Ovary (tissue), 9 donors: Measurements from ENCODE around the gene SLC39A12. TPM values are rescaled to one million over a fixed set of nuclear protein-coding genes. Genes with fewer than 3 reads are reported as not detected.

ENCODE experiments used
- DNase-seq, 5 donors: peaks; one replicate each; pipeline ENCODE4 v3.0.0-alpha.2; 2019 to 2020
- H3K27ac ChIP-seq, 2 donors: fragments of 200-600 bp; one replicate each; pipeline versions ENCODE4 v1.5.1 to v1.8.0; 2019 to 2022
- H3K27me3 ChIP-seq: fragments of 200-600 bp; one replicate; pipeline ENCODE4 v1.8.0; 2022
- H3K36me3 ChIP-seq: fragments of 200-600 bp; sonication (generic); one replicate; pipeline ENCODE4 v1.5.1; 2019
- H3K4me1 ChIP-seq: one replicate; pipeline ENCODE4 v1.8.1; 2013; ENCODE audit warnings: mild to moderate bottlenecking, moderate library complexity; ENCODE audit not compliant: insufficient read depth
- H3K4me3 ChIP-seq: fragments of 200-600 bp; sonication (generic); one replicate; pipeline ENCODE4 v1.5.1; 2017
- H3K9me3 ChIP-seq, 2 donors: fragments of 200-600 bp in 1 of 2; sonication (generic) in 1 of 2; one replicate each; pipeline versions ENCODE4 v1.5.1 to v1.8.1; 2013 to 2019; ENCODE audit warnings: mild to moderate bottlenecking in 1 of 2, moderate library complexity in 1 of 2
- EP300 ChIP-seq: sonication (generic); formaldehyde crosslinking; IDR thresholded peaks from one replicate; pipeline ENCODE4 v1.6.1; 2017; ENCODE audit warnings: antibody characterized with exemption
- POLR2A ChIP-seq: fragments of 450-650 bp; IDR thresholded peaks from one replicate; pipeline ENCODE4 v1.6.1; 2017; ENCODE audit warnings: antibody characterized with exemption, mild to moderate bottlenecking, moderate library complexity
- WGBS, 3 donors: extraction: QIAGEN DNeasy Blood & Tissue Kit in 1 of 3; methylation state at CpG; one replicate each; pipeline versions ENCODE4 v1.1.5 to v1.1.7; 2013 to 2017; 5-methylcytosine and 5-hydroxymethylcytosine counted together
- intact Hi-C, 4 donors: fragments of 100-400 bp; cut with DNase I; formaldehyde crosslinking; loops; one replicate each; pipeline versions ENCODE4 v1.11.0 to v1.15.1; 2022 to 2023
- polyA plus RNA-seq, 2 donors: library from polyadenylated mRNA; stranded (reverse); fragments of 200-250 nt in 1 of 2; fragments of 350-450 nt in 1 of 2; fragmentation: Illumina TruSeq in 1 of 2; extraction: RNeasy Lipid Tissue Mini Kit (QIAGEN cat#74804) in 1 of 2; gene quantifications; one replicate each; pipeline ENCODE4 v1.2.3, GENCODE V29; 2013 to 2014
- total RNA-seq, 7 donors: library from RNA; depleted of rRNA in 2 of 7; stranded (reverse); fragments of >200 nt in 2 of 7; fragmentation: NEBNext Ultra II Directional in 3 of 7; extraction: Animal tissue kit (Norgen Biotek cat#: 25700) in 3 of 7; gene quantifications; one replicate each; pipeline versions ENCODE4 v1.1.0 to v1.2.4, GENCODE V29; 2016 to 2023
- TF ChIP-seq, protein P1 (sequence below), 3 donors: fragments of 450-650 bp in 2 of 3; fragments of 200-600 bp in 1 of 3; IDR thresholded peaks; one replicate each; pipeline versions ENCODE4 v1.5.1 to v1.8.0; 2016 to 2022; ENCODE audit warnings: antibody characterized with exemption in 3 of 3, mild to moderate bottlenecking in 1 of 3
- donor health status: DM: no; HTN: no; CAD: no; lungs with moderate emphysema.
- donor health status: DM: no; HTN: no; CAD: no.
- donor health status: Bipolar disorder and iron deficiency.
- donor health status: DM: yes; HTN: yes; CAD: no.
- donor health status: DM: no; HTN: no; CAD: no.
- donor health status: DM: yes; HTN: yes; CAD: no.

Gene SLC39A12
- total and polyA plus RNA-seq, 9 donors: 0.02 TPM; not detected in 8

DNA sequence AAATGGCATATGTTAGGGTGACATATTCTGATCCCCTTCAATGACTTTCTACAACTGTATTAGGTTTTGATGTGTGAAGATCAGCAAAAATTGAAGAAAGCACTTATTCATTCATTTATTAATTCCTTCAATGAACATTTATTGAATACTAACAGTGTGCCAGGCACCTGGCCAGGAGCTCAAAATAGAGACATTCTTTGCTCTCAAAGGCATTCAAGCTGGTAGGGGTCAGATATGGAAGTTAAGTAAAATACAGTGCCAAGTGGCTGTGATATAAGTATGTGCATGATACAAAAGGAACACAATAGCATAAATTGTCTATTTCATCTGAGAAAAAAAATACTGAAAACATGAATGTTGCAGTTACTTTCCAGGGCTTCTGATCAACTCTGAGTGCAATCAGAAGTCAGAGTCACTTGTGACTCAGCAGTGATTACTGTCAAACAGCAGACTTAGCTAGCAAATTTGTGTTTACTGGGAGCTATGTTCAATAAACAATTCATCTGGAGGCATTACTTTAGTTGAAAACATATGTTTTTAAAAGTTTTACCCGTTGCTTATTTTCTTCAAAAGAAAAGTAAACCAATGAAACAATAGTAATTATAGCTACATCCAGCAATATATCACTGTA lies 128.1 kb downstream of the SLC39A12 start:
- H3K4me1 ChIP-seq: no peaks in the 10 kb centered on the region
- H3K36me3 ChIP-seq: no peaks in the 10 kb centered on the region
- no peak for DNase-seq
- H3K4me3 ChIP-seq: no peak overlapping the region
- no peak for TF ChIP-seq EP300
- TF ChIP-seq, protein P1, sequence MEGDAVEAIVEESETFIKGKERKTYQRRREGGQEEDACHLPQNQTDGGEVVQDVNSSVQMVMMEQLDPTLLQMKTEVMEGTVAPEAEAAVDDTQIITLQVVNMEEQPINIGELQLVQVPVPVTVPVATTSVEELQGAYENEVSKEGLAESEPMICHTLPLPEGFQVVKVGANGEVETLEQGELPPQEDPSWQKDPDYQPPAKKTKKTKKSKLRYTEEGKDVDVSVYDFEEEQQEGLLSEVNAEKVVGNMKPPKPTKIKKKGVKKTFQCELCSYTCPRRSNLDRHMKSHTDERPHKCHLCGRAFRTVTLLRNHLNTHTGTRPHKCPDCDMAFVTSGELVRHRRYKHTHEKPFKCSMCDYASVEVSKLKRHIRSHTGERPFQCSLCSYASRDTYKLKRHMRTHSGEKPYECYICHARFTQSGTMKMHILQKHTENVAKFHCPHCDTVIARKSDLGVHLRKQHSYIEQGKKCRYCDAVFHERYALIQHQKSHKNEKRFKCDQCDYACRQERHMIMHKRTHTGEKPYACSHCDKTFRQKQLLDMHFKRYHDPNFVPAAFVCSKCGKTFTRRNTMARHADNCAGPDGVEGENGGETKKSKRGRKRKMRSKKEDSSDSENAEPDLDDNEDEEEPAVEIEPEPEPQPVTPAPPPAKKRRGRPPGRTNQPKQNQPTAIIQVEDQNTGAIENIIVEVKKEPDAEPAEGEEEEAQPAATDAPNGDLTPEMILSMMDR (IDR thresholded peaks at IDR 0.05): no peak
- TF ChIP-seq POLR2A: no peak
- 81 to 89% (median 86%) methylated on average over 1 of the region's 1 CpG for WGBS, 3 donors
- no peaks in the 10 kb centered on the region for H3K27me3 ChIP-seq
- no peaks in the 10 kb centered on the region for H3K9me3 ChIP-seq
- intact Hi-C loops: no loop called here
- no peak overlapping the region for H3K27ac ChIP-seq

DNA sequence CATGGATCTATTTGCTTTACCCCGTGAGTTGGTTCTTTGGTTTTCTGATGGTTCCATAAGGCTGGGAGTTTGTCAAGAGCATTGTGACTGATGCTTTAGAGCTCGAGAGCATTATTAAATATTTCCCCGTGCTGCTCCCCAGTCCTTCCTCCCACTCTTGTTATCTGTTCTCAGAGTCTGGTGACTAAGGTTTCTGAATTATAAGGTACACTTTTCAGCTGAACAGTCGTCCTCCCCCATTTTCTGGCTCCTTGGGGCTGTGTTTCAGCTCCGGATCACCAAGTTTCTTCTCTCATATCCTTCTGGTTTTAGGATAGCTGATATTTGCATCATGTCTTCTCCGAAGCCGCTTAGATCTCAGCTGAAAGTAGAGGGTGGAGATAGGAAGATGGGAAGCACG lies 130.7 kb downstream of the SLC39A12 start:
- peaks cover 7% of the 10 kb centered on the region for H3K4me1 ChIP-seq
- H3K4me3 ChIP-seq: no peak overlapping the region
- no peak for DNase-seq
- H3K27me3 ChIP-seq: no peaks in the 10 kb centered on the region
- H3K27ac ChIP-seq: no peak overlapping the region
- TF ChIP-seq, protein P1 (IDR thresholded peaks at IDR 0.05): no peak
- no peak for TF ChIP-seq POLR2A
- no peak for TF ChIP-seq EP300
- no peaks in the 10 kb centered on the region for H3K36me3 ChIP-seq
- no peaks in the 10 kb centered on the region for H3K9me3 ChIP-seq
- WGBS, 3 donors: 56 to 57% (median 56%) methylated on average over 8 of the region's 8 CpGs
- intact Hi-C loops: no loop called here

DNA sequence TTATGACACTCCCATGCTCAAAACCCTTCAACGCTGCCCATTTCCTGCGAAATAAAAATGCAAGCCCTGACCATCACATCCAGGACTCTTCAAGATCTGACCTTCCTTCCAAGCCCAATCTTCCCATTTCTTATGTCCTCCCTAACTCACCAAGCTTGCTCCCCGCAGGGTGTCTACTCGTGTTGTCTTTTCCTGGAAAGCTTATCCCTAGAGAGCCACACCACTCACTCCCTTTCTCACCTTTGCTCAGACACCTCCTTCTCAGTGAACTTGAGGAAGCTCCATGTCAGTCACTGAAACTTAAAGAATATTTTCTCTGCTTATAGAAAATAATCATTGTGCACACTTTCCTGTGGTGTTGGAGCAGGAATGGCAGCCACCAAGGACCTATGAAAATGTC lies 134.1 kb downstream of the SLC39A12 start:
- WGBS, 3 donors: 87 to 90% (median 88%) methylated on average over 4 of the region's 4 CpGs
- intact Hi-C loops: no loop called here
- no peak for DNase-seq

DNA sequence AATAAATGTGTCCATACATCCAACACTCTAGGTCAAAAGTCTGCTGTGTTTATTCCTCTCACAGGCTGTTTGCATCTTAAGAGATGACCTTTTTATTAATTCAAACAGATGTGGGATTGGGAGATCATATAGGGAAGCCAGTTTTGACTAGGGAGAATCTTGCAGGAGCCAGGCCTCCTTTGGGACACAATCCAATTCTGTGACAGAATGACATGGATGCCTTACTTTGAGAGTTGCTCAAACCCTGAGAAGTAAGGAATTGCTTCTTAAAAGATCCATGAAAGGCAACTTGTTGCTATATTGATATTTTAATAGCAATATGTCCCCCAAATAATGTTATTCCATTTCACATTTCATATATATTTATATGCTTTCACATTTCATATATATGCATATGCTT lies 135.0 kb downstream of the SLC39A12 start:
- peaks cover 8% of the 10 kb centered on the region for H3K4me1 ChIP-seq
- H3K27me3 ChIP-seq: no peaks in the 10 kb centered on the region
- DNase-seq: no peak
- no peak overlapping the region for H3K4me3 ChIP-seq
- no peaks in the 10 kb centered on the region for H3K9me3 ChIP-seq
- H3K36me3 ChIP-seq: no peaks in the 10 kb centered on the region
- intact Hi-C loops: no loop called here
- peak overlapping the region in 1 of 2 donors; percentile 32 for H3K27ac ChIP-seq
- TF ChIP-seq EP300 (no peak), POLR2A (no peak)
- TF ChIP-seq, protein P1 (IDR thresholded peaks at IDR 0.05): no peak

More for the DNA sequence above, 134.1 kb downstream of the SLC39A12 start:
- H3K27ac ChIP-seq: no peak overlapping the region
- H3K27me3 ChIP-seq: no peaks in the 10 kb centered on the region
- no peak overlapping the region for H3K4me3 ChIP-seq
- peaks cover 8% of the 10 kb centered on the region for H3K4me1 ChIP-seq
- no peaks in the 10 kb centered on the region for H3K36me3 ChIP-seq
- TF ChIP-seq POLR2A: no peak
- no peaks in the 10 kb centered on the region for H3K9me3 ChIP-seq

DNA sequence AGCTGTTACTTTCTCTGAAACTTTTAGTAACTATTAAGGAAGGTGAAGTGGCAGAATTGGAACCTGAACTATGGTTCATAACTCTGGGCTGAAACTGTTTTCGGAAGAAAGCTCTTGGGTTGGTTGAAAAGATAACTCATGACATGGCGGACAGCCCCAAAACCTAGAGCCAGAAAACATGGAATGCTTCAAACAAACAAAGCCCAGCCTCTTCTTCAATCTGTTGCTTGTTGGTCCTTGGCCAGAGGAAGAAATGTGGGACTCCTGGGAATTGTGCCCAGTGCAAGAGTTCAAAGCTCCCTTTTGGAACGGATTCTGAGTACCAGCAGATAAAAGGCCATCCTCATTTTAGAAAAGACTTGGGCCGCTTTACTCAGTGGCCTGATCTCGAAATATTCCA lies 135.6 kb downstream of the SLC39A12 start:
- Histone ChIP-seq H3K36me3 (no peaks in the 10 kb centered on the region), H3K27ac (peak overlapping the region in 1 of 2 donors; percentile 32), H3K27me3 (no peaks in the 10 kb centered on the region), H3K4me1 (peaks cover 8% of the 10 kb centered on the region), H3K4me3 (no peak overlapping the region), H3K9me3 (no peaks in the 10 kb centered on the region)
- intact Hi-C loops: no loop called here
- WGBS, 3 donors: 7 to 10% (median 8%) methylated on average over 5 of the region's 5 CpGs
- peak; percentile 43 to 79 (median 72) for DNase-seq
- TF ChIP-seq POLR2A: no peak
- TF ChIP-seq EP300: no peak
- TF ChIP-seq, protein P1 (IDR thresholded peaks at IDR 0.05): no peak
